ENCODE measurements around the gene RNU11.
"Not testable (repeated sequence)": the region's sequence is repeated elsewhere in the genome, so short reads cannot be mapped to it uniquely, and the experiment has no call there.

RNU11 gene

GRCh38 chr1:28666806-28667205, 18.4 kb downstream of the RNU11 start:
- no peak for DNase-seq

GRCh38 chr1:28668191-28668955, 20.0 kb downstream of the RNU11 start, which contains the start of gene GMEB1:
GMEB1 (plus strand) TSS chr1:28668784; CDS start chr1:28683613, 14,829 bp downstream.
- peak; percentile 83 for DNase-seq

- DNase-seq = peak; percentile 74
Observed at GRCh38 chr1:28668956-28669723, 20.7 kb downstream of the RNU11 start.

GRCh38 chr1:28671254-28671780, 22.9 kb downstream of the RNU11 start:
- no peak for DNase-seq

DNA sequence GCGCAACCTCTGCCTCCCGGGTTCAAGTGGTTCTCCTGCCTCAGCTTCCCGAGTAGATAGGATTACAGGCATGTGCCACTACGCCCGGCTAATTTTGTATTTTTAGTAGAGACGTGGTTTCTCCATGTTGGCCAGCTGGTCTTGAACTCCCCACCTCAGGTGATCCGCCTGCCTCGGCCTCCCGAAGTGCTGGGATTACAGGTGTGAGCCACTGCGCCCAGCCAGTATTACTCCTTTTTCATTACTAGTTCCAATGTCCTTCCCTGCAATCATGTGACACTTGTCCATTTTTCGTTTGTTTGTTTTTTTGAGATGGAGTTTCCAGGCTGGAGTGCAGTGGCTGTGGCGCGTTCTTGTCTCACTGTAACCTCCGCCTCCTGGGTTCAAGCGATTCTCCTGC, 24.6 kb downstream of the RNU11 start:
- not testable (repeated sequence) for DNase-seq

DNA sequence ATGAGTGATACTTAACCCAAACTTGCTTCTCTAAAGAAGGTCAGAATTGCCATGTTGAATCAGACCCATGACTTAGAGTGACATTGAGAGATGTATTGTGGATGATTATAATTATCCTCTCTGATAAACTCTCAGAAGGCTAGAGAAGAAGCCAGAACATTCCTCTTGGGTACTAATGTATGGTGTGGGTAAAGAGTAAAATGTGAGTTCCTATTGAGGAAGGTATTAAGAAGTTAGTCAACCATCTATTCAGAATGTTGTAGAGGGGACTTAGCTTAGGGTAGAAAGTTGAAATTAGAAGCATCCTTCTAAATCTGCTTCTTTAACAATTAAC, 27.5 kb downstream of the RNU11 start:
- no peak for DNase-seq

- DNase-seq = no peak
Observed at GRCh38 chr1:28680151-28680550, 31.8 kb downstream of the RNU11 start.

GRCh38 chr1:28682840-28683239, 34.4 kb downstream of the RNU11 start:
- no peak for DNase-seq

GRCh38 chr1:28684937-28685336, 36.5 kb downstream of the RNU11 start:
- DNase-seq = no peak

DNA sequence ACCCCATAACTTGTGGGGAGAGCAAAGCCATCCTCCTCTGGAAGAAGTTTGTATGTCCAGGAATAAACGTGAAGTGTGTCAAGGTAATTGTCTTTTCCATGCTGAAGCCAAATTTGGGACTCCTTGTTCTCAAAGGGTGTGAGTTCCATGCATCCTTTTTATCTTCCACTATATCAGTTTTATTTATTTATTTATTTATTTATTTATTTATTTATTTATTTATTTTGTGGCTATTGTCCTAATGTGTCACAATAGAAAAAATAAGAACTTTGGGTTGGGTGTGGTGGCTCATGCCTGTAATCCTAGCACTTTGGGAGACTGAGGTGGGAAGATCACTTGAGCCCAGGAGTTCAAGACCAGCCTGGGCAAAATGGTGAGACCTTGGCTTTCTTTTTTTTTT, 43.2 kb downstream of the RNU11 start:
- DNase-seq = not testable (repeated sequence)

Measured in activated T-cell treated with anti-CD3 and anti-CD28 coated beads, Interleukin-2, amount 50 U/mL, for 1 hour (primary cell).